ENCODE measurements around the gene HOOK1. TPM values are rescaled to one million over a fixed set of nuclear protein-coding genes. Genes with fewer than 3 reads are reported as not detected.

HOOK1 gene
- total and polyA plus RNA-seq, 4 donors = 4.1 to 35.5 (median 12.7) TPM

GRCh38 chr1:59779949-59780348 is 34.8 kb upstream of the HOOK1 start:
- no peak overlapping the region for H3K9ac ChIP-seq (ENCODE audit: insufficient read depth in 1 of 2, low read length in 2 of 2)
- no peak for TF ChIP-seq CTCF (IDR thresholded peaks at IDR 0.05; ENCODE audit: control extremely low read depth, extremely low read depth)
- H3K27ac ChIP-seq (ENCODE audit: low read depth in 1 of 2, low read length in 1 of 2) = no peak overlapping the region
- ATAC-seq (ENCODE audit: insufficient read depth, low FRiP score) (no peak), DNase-seq (no peak)
- no peak overlapping the region for H3K4me3 ChIP-seq
- no peaks in the 10 kb centered on the region for H3K36me3 ChIP-seq (ENCODE audit: control insufficient read depth in 4 of 4, insufficient read depth in 4 of 4, low read length in 4 of 4)
- peaks cover 0 to 19% (median 0%) of the 10 kb centered on the region in 5 donors for H3K4me1 ChIP-seq (ENCODE audit: control insufficient read depth in 5 of 5, insufficient read depth in 5 of 5, low read length in 5 of 5)
- 62 to 72% methylated on average over 2 of the region's 2 CpGs for WGBS, 2 donors
- H3K27me3 ChIP-seq (ENCODE audit: control insufficient read depth in 3 of 3, insufficient read depth in 3 of 3, low read length in 2 of 3) = no peaks in the 10 kb centered on the region
- no peaks in the 10 kb centered on the region for H3K9me3 ChIP-seq (ENCODE audit: control insufficient read depth in 4 of 4, insufficient read depth in 3 of 4, low read length in 3 of 4)

GRCh38 chr1:59788825-59789224 is 25.9 kb upstream of the HOOK1 start:
- H3K36me3 ChIP-seq (ENCODE audit: control insufficient read depth in 4 of 4, insufficient read depth in 4 of 4, low read length in 4 of 4) = no peaks in the 10 kb centered on the region
- no peak overlapping the region for H3K27ac ChIP-seq (ENCODE audit: low read depth in 1 of 2, low read length in 1 of 2)
- no peak overlapping the region for H3K9ac ChIP-seq (ENCODE audit: insufficient read depth in 1 of 2, low read length in 2 of 2)
- TF ChIP-seq CTCF (IDR thresholded peaks at IDR 0.05; ENCODE audit: control extremely low read depth, extremely low read depth) = no peak
- no peaks in the 10 kb centered on the region for H3K27me3 ChIP-seq (ENCODE audit: control insufficient read depth in 3 of 3, insufficient read depth in 3 of 3, low read length in 2 of 3)
- H3K4me1 ChIP-seq (ENCODE audit: control insufficient read depth in 5 of 5, insufficient read depth in 5 of 5, low read length in 5 of 5) = peaks cover 0 to 8% (median 0%) of the 10 kb centered on the region in 5 donors
- DNase-seq = no peak
- H3K4me3 ChIP-seq = no peak overlapping the region
- ATAC-seq (ENCODE audit: insufficient read depth, low FRiP score) = no peak
- peaks cover 0 to 4% (median 0%) of the 10 kb centered on the region in 4 donors for H3K9me3 ChIP-seq (ENCODE audit: control insufficient read depth in 4 of 4, insufficient read depth in 3 of 4, low read length in 3 of 4)

- Histone ChIP-seq H3K9ac (ENCODE audit: insufficient read depth in 1 of 2, low read length in 2 of 2) (no peak overlapping the region), H3K9me3 (ENCODE audit: control insufficient read depth in 4 of 4, insufficient read depth in 3 of 4, low read length in 3 of 4) (no peaks in the 10 kb centered on the region), H3K27ac (ENCODE audit: low read depth in 1 of 2, low read length in 1 of 2) (no peak overlapping the region), H3K36me3 (ENCODE audit: control insufficient read depth in 4 of 4, insufficient read depth in 4 of 4, low read length in 4 of 4) (no peaks in the 10 kb centered on the region), H3K4me1 (ENCODE audit: control insufficient read depth in 5 of 5, insufficient read depth in 5 of 5, low read length in 5 of 5) (no peaks in the 10 kb centered on the region), H3K27me3 (ENCODE audit: control insufficient read depth in 3 of 3, insufficient read depth in 3 of 3, low read length in 2 of 3) (no peaks in the 10 kb centered on the region), H3K4me3 (no peak overlapping the region)
- TF ChIP-seq CTCF (IDR thresholded peaks at IDR 0.05; ENCODE audit: control extremely low read depth, extremely low read depth) = no peak
- ATAC-seq (ENCODE audit: insufficient read depth, low FRiP score) (no peak), DNase-seq (no peak)
Observed at GRCh38 chr1:59798600-59798999, 16.1 kb upstream of the HOOK1 start.

- Histone ChIP-seq H3K9me3 (ENCODE audit: control insufficient read depth in 4 of 4, insufficient read depth in 3 of 4, low read length in 3 of 4) (no peaks in the 10 kb centered on the region), H3K27ac (ENCODE audit: low read depth in 1 of 2, low read length in 1 of 2) (no peak overlapping the region), H3K4me3 (no peak overlapping the region), H3K4me1 (ENCODE audit: control insufficient read depth in 5 of 5, insufficient read depth in 5 of 5, low read length in 5 of 5) (no peaks in the 10 kb centered on the region), H3K9ac (ENCODE audit: insufficient read depth in 1 of 2, low read length in 2 of 2) (no peak overlapping the region), H3K36me3 (ENCODE audit: control insufficient read depth in 4 of 4, insufficient read depth in 4 of 4, low read length in 4 of 4) (no peaks in the 10 kb centered on the region), H3K27me3 (ENCODE audit: control insufficient read depth in 3 of 3, insufficient read depth in 3 of 3, low read length in 2 of 3) (peaks cover 0 to 2% (median 0%) of the 10 kb centered on the region in 3 donors)
- DNase-seq = no peak
- ATAC-seq (ENCODE audit: insufficient read depth, low FRiP score) = no peak
- TF ChIP-seq CTCF (IDR thresholded peaks at IDR 0.05; ENCODE audit: control extremely low read depth, extremely low read depth) = no peak
- 41 to 51% methylated on average over 1 of the region's 1 CpG for WGBS, 2 donors
Observed at GRCh38 chr1:59803458-59804038, 11.2 kb upstream of the HOOK1 start.
